Neural cell (in vitro differentiated cells): ENCODE data around the gene COPS8. TPM values are rescaled to one million over a fixed set of nuclear protein-coding genes. Genes with fewer than 3 reads are reported as not detected.

Experiments
- H2AFZ ChIP-seq: fragments of 200-600, 300-800 bp; sonication (generic), shearing (Covaris generic); 2 replicates; pipeline ENCODE4 v1.6.0; 2014; ENCODE audit warnings: low read depth, mild to moderate bottlenecking, antibody characterized with exemption, low read length, moderate library complexity
- H3F3A ChIP-seq: fragments of 200-600 bp; shearing (Covaris generic); 2 replicates; pipeline ENCODE4 v1.6.1; 2016; ENCODE audit warnings: mild to moderate bottlenecking, moderate library complexity, mixed read lengths, antibody characterized with exemption, low read length; ENCODE audit not compliant: insufficient read depth, poor library complexity, severe bottlenecking
- H3K27ac ChIP-seq: fragments of 200-600, 300-800 bp; sonication (generic), shearing (Covaris generic); 2 replicates; pipeline ENCODE4 v1.5.1; 2014; ENCODE audit warnings: mild to moderate bottlenecking, low read length, moderate library complexity
- H3K27me3 ChIP-seq: fragments of 300-800, 200-600 bp; sonication (generic), shearing (Covaris generic); 2 replicates; pipeline ENCODE4 v1.6.0; 2014; ENCODE audit warnings: mild to moderate bottlenecking, low read depth, low read length, moderate library complexity; ENCODE audit not compliant: insufficient read depth
- H3K36me3 ChIP-seq: fragments of 300-800, 200-600 bp; sonication (generic), shearing (Covaris generic); 2 replicates; pipeline ENCODE4 v1.5.1; 2014; ENCODE audit warnings: mild to moderate bottlenecking, antibody characterized with exemption, low read length, moderate library complexity; ENCODE audit not compliant: insufficient read depth
- H3K4me2 ChIP-seq: fragments of 300-800, 200-600 bp; sonication (generic), shearing (Covaris generic); 2 replicates; pipeline ENCODE4 v1.6.0; 2014; ENCODE audit warnings: mild to moderate bottlenecking, low read length
- H3K4me3 ChIP-seq: fragments of 300-800, 200-600 bp; sonication (generic), shearing (Covaris generic); 2 replicates; pipeline ENCODE4 v1.5.1; 2014; ENCODE audit warnings: mild to moderate bottlenecking, low read length, moderate library complexity
- H3K79me2 ChIP-seq: fragments of 200-600 bp; shearing (Covaris generic); replicated peaks from 2 replicates; pipeline ENCODE4 v1.6.0; 2014; ENCODE audit warnings: mild to moderate bottlenecking, low read length, moderate library complexity; ENCODE audit not compliant: insufficient read depth
- H3K9ac ChIP-seq: fragments of 300-800, 200-600 bp; sonication (generic), shearing (Covaris generic); 2 replicates; pipeline ENCODE4 v1.6.1; 2016; ENCODE audit warnings: mild to moderate bottlenecking, low read length, mixed read lengths
- H3K9me2 ChIP-seq: fragments of 200-600 bp; shearing (Covaris generic); 2 replicates; pipeline ENCODE4 v1.6.1; 2016; ENCODE audit warnings: mild to moderate bottlenecking, low read length, mixed read lengths; ENCODE audit not compliant: insufficient read depth
- H3K9me3 ChIP-seq: fragments of 200-600, 300-800 bp; sonication (generic), shearing (Covaris generic); 2 replicates; pipeline ENCODE4 v1.6.1; 2016; ENCODE audit warnings: mild to moderate bottlenecking, mixed run types, low read length, moderate library complexity, mixed read lengths
- H4K20me1 ChIP-seq: fragments of 200-600 bp; shearing (Covaris generic); 2 replicates; pipeline ENCODE4 v1.6.1; 2016; ENCODE audit warnings: mild to moderate bottlenecking, mixed run types; ENCODE audit not compliant: insufficient read depth
- EP300 ChIP-seq: fragments of 450-650 bp; conservative IDR thresholded peaks from 2 replicates; pipeline ENCODE4 v1.6.1; 2014; ENCODE audit warnings: antibody characterized with exemption, mild to moderate bottlenecking, moderate library complexity; ENCODE audit not compliant: poor library complexity, severe bottlenecking
- EZH2 ChIP-seq: fragments of 200-600, 300-800 bp; shearing (Covaris generic), sonication (generic); IDR thresholded peaks from 2 replicates; pipeline ENCODE4 v1.6.1; 2014; ENCODE audit warnings: antibody characterized with exemption, low read length, borderline replicate concordance, mild to moderate bottlenecking; ENCODE audit not compliant: insufficient read depth, poor library complexity, severe bottlenecking
- MXI1 ChIP-seq: fragments of 450-650 bp; conservative IDR thresholded peaks from 2 replicates; pipeline ENCODE4 v1.6.1; 2014; ENCODE audit warnings: antibody characterized with exemption, mild to moderate bottlenecking; ENCODE audit not compliant: poor library complexity, severe bottlenecking
- POLR2AphosphoS5 ChIP-seq: IDR thresholded peaks from 2 replicates; pipeline ENCODE4 v1.6.1; 2012
- RAD21 ChIP-seq: fragments of 450-650 bp; conservative IDR thresholded peaks from 2 replicates; pipeline ENCODE4 v1.6.1; 2014; ENCODE audit warnings: antibody characterized with exemption, mild to moderate bottlenecking, moderate library complexity
- SMC3 ChIP-seq: fragments of 450-650 bp; conservative IDR thresholded peaks from 2 replicates; pipeline ENCODE4 v1.6.1; 2014; ENCODE audit warnings: antibody characterized with exemption, mild to moderate bottlenecking, moderate library complexity; ENCODE audit not compliant: poor library complexity
- TAF1 ChIP-seq: IDR thresholded peaks from 2 replicates; pipeline ENCODE4 v1.6.1; 2012; ENCODE audit warnings: low read depth
- polyA plus RNA-seq: library from polyadenylated mRNA; depleted of rRNA; stranded (reverse); fragments of >200 nt; gene quantifications from 2 replicates; pipeline ENCODE4 v1.2.3, GENCODE V29; 2014
- TF ChIP-seq, protein P1 (sequence below): fragments of 450-650 bp; IDR thresholded peaks from 2 replicates; pipeline ENCODE4 v1.5.1; 2014; ENCODE audit warnings: antibody characterized with exemption, mild to moderate bottlenecking, moderate library complexity; ENCODE audit not compliant: poor library complexity, severe bottlenecking
- TF ChIP-seq, protein P2 (sequence below): IDR thresholded peaks from 2 replicates; pipeline ENCODE4 v1.6.1; 2012; ENCODE audit warnings: borderline replicate concordance

COPS8 gene
- polyA plus RNA-seq, 1 donor from 2014 or later, result 269 TPM

DNA sequence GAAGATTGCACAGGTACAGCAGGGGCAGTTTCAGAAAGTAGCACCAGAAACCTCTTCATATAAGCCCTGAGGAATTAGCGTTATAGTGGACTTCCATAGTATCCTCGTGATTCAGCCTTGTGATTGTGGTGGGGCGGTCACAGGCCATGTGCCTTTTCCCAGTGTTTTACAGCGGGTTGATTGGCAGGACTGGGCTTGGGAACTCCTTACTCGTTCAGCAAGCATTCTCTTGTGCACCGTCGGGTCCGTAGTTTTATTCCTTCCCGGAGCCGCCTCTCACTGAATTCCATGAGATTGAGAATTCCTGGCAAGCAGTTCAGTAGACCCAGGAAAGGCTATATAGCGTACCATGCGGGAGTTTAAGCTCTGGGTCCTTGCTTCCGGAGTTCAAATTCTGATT lies 5.2 kb downstream of the COPS8 start:
- no peak overlapping the region for H3K4me3 ChIP-seq
- H3K27me3 ChIP-seq, result no peaks in the 10 kb centered on the region
- peaks cover 41% of the 10 kb centered on the region for H3K79me2 ChIP-seq
- TF ChIP-seq, protein P1, sequence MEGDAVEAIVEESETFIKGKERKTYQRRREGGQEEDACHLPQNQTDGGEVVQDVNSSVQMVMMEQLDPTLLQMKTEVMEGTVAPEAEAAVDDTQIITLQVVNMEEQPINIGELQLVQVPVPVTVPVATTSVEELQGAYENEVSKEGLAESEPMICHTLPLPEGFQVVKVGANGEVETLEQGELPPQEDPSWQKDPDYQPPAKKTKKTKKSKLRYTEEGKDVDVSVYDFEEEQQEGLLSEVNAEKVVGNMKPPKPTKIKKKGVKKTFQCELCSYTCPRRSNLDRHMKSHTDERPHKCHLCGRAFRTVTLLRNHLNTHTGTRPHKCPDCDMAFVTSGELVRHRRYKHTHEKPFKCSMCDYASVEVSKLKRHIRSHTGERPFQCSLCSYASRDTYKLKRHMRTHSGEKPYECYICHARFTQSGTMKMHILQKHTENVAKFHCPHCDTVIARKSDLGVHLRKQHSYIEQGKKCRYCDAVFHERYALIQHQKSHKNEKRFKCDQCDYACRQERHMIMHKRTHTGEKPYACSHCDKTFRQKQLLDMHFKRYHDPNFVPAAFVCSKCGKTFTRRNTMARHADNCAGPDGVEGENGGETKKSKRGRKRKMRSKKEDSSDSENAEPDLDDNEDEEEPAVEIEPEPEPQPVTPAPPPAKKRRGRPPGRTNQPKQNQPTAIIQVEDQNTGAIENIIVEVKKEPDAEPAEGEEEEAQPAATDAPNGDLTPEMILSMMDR, result no peak
- TF ChIP-seq EP300, result no peak
- TF ChIP-seq EZH2, result no peak
- no peak for TF ChIP-seq POLR2AphosphoS5
- TF ChIP-seq MXI1, result no peak
- TF ChIP-seq SMC3, result no peak
- no peak for TF ChIP-seq TAF1
- no peak for TF ChIP-seq RAD21
- TF ChIP-seq, protein P2, sequence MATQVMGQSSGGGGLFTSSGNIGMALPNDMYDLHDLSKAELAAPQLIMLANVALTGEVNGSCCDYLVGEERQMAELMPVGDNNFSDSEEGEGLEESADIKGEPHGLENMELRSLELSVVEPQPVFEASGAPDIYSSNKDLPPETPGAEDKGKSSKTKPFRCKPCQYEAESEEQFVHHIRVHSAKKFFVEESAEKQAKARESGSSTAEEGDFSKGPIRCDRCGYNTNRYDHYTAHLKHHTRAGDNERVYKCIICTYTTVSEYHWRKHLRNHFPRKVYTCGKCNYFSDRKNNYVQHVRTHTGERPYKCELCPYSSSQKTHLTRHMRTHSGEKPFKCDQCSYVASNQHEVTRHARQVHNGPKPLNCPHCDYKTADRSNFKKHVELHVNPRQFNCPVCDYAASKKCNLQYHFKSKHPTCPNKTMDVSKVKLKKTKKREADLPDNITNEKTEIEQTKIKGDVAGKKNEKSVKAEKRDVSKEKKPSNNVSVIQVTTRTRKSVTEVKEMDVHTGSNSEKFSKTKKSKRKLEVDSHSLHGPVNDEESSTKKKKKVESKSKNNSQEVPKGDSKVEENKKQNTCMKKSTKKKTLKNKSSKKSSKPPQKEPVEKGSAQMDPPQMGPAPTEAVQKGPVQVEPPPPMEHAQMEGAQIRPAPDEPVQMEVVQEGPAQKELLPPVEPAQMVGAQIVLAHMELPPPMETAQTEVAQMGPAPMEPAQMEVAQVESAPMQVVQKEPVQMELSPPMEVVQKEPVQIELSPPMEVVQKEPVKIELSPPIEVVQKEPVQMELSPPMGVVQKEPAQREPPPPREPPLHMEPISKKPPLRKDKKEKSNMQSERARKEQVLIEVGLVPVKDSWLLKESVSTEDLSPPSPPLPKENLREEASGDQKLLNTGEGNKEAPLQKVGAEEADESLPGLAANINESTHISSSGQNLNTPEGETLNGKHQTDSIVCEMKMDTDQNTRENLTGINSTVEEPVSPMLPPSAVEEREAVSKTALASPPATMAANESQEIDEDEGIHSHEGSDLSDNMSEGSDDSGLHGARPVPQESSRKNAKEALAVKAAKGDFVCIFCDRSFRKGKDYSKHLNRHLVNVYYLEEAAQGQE, result no peak
- no peaks in the 10 kb centered on the region for H3F3A ChIP-seq
- H2AFZ ChIP-seq, result no peak overlapping the region
- H3K9me3 ChIP-seq, result no peaks in the 10 kb centered on the region
- no peaks in the 10 kb centered on the region for H4K20me1 ChIP-seq
- no peaks in the 10 kb centered on the region for H3K36me3 ChIP-seq
- H3K9me2 ChIP-seq, result no peaks in the 10 kb centered on the region
- H3K4me2 ChIP-seq, result no peak overlapping the region
- no peak overlapping the region for H3K27ac ChIP-seq
- H3K9ac ChIP-seq, result no peak overlapping the region

DNA sequence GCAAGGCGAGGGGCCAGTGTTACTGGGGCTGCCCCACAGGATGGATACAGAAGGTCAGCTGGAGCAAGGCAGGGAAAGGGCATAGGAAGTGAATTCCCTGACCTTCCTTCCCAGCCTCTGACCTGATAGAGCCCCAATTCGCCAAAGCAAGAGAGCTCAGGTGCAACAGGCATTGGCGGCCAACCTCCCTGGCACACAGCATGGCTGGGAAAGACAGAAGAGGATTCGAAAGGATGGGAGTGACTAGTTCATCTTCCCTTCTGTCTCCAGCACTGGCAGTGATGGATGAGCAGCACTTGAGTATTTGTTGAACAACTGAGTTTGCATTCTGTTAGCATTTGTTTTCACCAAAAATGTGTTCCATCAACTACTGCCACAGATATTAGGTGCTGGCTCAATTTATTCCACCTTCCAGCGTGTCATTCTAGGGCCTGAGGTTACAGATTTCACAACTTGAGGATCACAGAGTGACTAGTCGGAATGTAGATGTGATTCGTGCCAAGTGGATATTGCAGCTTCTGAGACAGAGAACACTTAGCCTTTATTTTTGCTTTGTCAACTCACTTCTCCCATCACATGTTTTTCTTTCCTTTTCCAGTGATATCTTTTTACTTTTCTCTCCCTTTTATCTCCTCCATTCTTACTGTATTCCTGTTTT lies 6.2 kb downstream of the COPS8 start:
- Histone ChIP-seq H3K9me3 (no peaks in the 10 kb centered on the region), H3F3A (no peaks in the 10 kb centered on the region), H3K79me2 (peaks cover 31% of the 10 kb centered on the region), H3K36me3 (no peaks in the 10 kb centered on the region), H4K20me1 (no peaks in the 10 kb centered on the region), H3K27ac (no peak overlapping the region), H3K4me3 (no peak overlapping the region), H3K27me3 (no peaks in the 10 kb centered on the region), H3K4me2 (no peak overlapping the region), H2AFZ (no peak overlapping the region), H3K9me2 (no peaks in the 10 kb centered on the region), H3K9ac (no peak overlapping the region)
- TF ChIP-seq RAD21 (no peak), SMC3 (no peak), POLR2AphosphoS5 (no peak), MXI1 (no peak), EP300 (no peak), EZH2 (no peak), TAF1 (no peak)
- TF ChIP-seq, protein P2, result no peak
- TF ChIP-seq, protein P1, result no peak
